Measurements from ENCODE around the gene SPAG16.

DNA sequence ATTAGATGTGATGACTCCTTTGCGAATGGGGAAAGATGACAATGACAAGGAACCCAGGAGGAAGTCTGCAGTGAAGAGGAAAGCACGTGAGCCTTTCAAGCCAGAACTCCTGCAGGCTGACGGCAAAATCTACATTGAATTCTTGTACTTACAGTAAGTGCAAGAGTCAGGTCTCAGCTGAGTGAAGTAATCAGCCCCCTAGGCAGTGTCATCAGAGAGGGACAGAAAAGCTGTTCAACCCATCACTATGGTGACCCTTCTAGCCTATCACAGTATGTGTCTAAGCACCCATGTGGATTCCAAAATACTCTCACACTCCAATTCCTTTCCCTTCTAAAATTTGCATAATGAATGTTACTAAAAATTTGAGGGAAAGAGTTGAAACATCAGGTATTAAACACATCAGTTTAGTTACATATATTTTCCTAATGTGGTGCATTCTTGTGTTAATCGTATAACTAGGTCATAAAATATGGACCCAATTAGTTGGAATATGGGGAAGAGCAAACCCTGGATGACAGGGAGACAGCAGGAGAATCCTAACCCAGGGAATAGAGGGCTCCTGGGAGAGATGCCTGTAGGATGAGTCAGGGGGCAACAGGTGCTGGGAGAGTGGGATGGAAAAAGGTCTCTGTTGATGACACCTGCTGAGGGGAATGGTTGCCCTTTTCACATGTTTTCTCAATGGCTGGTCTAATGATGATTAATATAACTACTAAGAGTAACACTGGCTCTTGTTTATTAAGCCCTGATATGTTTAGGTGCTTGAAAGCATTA is 1166.0 kb downstream of the SPAG16 start:
- TF ChIP-seq, protein P1, sequence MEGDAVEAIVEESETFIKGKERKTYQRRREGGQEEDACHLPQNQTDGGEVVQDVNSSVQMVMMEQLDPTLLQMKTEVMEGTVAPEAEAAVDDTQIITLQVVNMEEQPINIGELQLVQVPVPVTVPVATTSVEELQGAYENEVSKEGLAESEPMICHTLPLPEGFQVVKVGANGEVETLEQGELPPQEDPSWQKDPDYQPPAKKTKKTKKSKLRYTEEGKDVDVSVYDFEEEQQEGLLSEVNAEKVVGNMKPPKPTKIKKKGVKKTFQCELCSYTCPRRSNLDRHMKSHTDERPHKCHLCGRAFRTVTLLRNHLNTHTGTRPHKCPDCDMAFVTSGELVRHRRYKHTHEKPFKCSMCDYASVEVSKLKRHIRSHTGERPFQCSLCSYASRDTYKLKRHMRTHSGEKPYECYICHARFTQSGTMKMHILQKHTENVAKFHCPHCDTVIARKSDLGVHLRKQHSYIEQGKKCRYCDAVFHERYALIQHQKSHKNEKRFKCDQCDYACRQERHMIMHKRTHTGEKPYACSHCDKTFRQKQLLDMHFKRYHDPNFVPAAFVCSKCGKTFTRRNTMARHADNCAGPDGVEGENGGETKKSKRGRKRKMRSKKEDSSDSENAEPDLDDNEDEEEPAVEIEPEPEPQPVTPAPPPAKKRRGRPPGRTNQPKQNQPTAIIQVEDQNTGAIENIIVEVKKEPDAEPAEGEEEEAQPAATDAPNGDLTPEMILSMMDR (IDR thresholded peaks at IDR 0.05): no peak
- TF ChIP-seq POLR2A (IDR thresholded peaks at IDR 0.05): no peak

Data from body of pancreas (tissue), 4 donors.